GM12872 (cell line): Measurements from ENCODE around the gene PLEKHM2.

Source experiments
- TF ChIP-seq, protein P1 (sequence below): IDR thresholded peaks from 3 replicates; pipeline ENCODE4 v1.5.1; 2011; ENCODE audit warnings: low read depth, mild to moderate bottlenecking, low read length, moderate library complexity; ENCODE audit not compliant: insufficient read depth

Gene PLEKHM2, protein sequence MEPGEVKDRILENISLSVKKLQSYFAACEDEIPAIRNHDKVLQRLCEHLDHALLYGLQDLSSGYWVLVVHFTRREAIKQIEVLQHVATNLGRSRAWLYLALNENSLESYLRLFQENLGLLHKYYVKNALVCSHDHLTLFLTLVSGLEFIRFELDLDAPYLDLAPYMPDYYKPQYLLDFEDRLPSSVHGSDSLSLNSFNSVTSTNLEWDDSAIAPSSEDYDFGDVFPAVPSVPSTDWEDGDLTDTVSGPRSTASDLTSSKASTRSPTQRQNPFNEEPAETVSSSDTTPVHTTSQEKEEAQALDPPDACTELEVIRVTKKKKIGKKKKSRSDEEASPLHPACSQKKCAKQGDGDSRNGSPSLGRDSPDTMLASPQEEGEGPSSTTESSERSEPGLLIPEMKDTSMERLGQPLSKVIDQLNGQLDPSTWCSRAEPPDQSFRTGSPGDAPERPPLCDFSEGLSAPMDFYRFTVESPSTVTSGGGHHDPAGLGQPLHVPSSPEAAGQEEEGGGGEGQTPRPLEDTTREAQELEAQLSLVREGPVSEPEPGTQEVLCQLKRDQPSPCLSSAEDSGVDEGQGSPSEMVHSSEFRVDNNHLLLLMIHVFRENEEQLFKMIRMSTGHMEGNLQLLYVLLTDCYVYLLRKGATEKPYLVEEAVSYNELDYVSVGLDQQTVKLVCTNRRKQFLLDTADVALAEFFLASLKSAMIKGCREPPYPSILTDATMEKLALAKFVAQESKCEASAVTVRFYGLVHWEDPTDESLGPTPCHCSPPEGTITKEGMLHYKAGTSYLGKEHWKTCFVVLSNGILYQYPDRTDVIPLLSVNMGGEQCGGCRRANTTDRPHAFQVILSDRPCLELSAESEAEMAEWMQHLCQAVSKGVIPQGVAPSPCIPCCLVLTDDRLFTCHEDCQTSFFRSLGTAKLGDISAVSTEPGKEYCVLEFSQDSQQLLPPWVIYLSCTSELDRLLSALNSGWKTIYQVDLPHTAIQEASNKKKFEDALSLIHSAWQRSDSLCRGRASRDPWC

DNA sequence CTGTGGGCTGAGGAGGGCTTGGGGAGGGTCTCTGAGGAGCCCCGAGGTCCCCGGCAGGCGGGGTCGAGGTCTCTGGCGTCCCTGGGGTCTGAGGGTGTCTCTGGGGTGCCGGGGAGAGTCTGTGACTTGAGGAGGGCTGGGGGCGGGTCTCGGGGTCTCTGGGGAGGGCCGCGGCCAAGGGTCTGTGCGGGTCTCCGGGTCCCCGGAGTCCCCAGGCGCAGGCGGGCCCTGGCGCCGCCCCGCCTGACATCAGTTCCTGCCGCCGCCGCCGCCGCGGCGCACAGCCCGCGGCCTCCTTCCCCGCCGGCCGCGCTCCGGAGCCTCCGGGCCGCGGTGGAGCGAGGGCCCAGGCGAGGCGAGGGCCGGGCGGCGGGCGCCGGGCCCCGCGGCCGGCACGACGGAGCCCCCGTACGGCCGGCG, at the start of gene PLEKHM2:
Gene PLEKHM2 (plus strand): TSS at position 279 of the 420 bp plus-strand sequence. CDS start 239 bp downstream, outside the sequence.
- TF ChIP-seq, protein P1, sequence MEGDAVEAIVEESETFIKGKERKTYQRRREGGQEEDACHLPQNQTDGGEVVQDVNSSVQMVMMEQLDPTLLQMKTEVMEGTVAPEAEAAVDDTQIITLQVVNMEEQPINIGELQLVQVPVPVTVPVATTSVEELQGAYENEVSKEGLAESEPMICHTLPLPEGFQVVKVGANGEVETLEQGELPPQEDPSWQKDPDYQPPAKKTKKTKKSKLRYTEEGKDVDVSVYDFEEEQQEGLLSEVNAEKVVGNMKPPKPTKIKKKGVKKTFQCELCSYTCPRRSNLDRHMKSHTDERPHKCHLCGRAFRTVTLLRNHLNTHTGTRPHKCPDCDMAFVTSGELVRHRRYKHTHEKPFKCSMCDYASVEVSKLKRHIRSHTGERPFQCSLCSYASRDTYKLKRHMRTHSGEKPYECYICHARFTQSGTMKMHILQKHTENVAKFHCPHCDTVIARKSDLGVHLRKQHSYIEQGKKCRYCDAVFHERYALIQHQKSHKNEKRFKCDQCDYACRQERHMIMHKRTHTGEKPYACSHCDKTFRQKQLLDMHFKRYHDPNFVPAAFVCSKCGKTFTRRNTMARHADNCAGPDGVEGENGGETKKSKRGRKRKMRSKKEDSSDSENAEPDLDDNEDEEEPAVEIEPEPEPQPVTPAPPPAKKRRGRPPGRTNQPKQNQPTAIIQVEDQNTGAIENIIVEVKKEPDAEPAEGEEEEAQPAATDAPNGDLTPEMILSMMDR, result no peak

DNA sequence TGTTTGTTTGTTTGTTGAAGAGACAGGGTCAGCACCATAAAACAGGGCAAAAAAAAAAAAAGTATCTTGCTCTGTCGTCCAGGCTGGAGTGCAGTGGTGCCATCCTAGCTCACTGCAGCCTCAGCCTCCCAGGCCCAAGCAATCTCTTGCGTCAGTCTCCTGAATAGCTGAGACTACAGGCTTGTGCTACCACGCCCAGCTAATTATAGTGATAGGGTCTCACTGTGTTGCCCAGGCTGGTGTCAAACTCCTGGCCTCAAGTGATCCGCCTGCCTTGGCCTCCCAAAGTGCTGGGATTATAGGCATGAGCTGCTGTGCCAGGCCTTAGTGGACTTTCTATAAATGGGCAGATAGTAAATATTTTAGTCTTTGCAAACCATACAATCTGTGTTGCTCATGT, 47.7 kb upstream of the PLEKHM2 start:
- TF ChIP-seq, protein P1, result no peak

DNA sequence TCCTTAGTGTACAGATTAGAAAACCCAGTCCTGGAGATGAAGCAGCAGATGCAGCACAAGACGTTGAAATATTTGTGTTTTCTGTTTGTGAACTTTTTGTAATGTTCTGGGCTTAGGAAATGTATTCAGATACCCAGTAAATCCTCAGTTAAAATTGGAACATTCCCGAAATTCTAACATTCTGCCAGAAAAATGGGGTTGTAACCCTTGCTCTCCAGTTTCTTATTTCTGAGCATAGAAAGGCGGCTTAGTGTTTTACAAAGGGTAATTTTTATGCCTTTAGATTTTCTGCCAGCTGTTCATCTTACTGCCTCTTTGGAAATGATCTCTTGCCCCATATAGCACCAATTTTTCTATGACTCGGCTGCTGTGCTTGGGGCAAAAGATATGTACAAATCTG, 46.3 kb upstream of the PLEKHM2 start:
- TF ChIP-seq, protein P1, result no peak

DNA sequence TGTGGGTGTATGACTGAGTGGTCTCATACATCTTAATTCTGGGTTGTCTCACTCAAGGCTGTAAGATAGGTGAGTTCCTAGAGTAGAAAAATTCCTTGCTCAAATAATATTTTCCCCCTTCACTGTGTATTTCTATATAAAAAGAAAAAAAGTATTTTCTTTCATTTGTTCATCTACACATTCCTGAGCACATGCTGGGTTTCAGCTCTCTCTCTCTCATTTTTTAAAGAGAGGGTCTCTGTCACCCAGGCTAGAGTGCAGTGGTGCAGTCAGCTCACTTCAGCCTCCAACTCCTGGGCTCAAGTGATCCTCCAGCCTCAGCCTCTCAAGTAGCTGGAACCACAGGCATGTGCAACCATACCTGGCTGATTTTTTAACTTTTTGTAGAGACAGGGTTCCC, 44.9 kb upstream of the PLEKHM2 start:
- TF ChIP-seq, protein P1, result no peak

DNA sequence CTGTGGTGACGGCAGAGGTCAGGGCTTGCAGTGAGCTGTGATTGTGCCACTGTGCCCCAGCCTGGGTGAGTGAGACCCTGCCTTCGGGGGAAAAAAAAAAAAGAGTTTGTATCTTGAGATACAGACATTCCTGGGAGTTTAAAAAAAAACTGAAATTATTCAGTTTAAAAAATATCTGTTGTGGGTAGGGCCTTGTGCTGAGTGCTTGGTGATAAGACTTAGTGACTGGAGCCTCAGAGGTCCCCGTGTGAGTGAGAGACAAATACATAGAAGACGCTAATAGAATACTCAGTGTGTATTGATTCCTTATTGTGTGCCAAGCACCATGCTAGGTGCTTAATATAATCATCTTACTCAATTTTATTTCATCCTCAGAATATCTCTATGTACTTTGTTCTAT, 44.2 kb upstream of the PLEKHM2 start:
- TF ChIP-seq, protein P1, result no peak

DNA sequence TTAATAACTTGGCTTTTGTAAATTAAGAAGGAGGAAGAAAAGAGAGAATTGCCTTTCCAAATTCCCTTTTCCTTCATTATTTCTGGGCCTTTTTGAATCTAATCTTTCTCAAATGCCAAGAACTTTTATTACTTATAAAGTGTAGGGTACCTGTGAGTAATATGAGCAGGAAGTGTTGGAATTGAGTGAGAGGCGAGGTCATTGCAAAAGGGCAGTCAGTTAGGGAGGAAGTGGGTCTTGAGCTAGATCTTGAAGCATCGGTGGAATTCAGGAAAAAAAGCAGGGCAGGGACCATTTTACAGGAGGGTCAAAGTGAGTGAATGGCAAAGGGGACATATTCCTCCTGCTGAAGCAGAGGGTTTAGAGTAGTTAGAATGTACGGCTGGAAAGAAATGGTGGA, 43.5 kb upstream of the PLEKHM2 start:
- TF ChIP-seq, protein P1, result no peak

DNA sequence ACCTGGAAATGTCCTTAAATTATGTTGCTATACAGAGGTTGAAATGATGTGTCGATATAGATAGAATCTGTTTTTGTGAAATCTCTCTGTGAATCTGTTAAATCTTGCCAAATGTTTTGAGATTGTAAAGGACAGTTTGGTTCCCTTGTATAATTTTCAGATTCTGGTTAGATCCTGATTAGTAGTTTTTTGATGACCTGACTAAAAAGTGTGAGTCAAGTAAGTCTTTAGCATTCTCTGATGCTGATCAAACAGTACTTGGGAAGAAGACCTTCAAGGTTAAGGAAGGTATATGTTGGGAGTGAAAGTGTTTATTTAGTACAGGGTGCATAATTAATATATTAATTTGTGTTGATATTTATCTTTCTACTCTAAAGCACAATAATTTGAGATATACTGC, 34.2 kb upstream of the PLEKHM2 start:
- TF ChIP-seq, protein P1, result no peak
